Right lobe of liver (tissue), 4 donors: ENCODE measurements around the gene GEMIN4.

ENCODE experiments used
- POLR2A ChIP-seq: fragments of 450-650 bp; IDR thresholded peaks from one replicate; pipeline ENCODE4 v1.6.1; 2017; ENCODE audit warnings: antibody characterized with exemption, mild to moderate bottlenecking
- TF ChIP-seq, protein P1 (sequence below), 4 donors: fragments of 200-600 bp in 3 of 4; fragments of 450-650 bp in 1 of 4; IDR thresholded peaks; one replicate each; pipeline versions ENCODE4 v1.5.1 to v1.8.0; 2016 to 2022; ENCODE audit warnings: antibody characterized with exemption in 4 of 4, mild to moderate bottlenecking in 2 of 4
- donor health status: DM: no; HTN: no; CAD: no.
- donor health status: DM: no; HTN: no; CAD: no.
- donor health status: DM: no; HTN: yes; CAD: no.

GRCh38 chr17:718075-718474, 34.0 kb downstream of the GEMIN4 start:
- TF ChIP-seq, protein P1, sequence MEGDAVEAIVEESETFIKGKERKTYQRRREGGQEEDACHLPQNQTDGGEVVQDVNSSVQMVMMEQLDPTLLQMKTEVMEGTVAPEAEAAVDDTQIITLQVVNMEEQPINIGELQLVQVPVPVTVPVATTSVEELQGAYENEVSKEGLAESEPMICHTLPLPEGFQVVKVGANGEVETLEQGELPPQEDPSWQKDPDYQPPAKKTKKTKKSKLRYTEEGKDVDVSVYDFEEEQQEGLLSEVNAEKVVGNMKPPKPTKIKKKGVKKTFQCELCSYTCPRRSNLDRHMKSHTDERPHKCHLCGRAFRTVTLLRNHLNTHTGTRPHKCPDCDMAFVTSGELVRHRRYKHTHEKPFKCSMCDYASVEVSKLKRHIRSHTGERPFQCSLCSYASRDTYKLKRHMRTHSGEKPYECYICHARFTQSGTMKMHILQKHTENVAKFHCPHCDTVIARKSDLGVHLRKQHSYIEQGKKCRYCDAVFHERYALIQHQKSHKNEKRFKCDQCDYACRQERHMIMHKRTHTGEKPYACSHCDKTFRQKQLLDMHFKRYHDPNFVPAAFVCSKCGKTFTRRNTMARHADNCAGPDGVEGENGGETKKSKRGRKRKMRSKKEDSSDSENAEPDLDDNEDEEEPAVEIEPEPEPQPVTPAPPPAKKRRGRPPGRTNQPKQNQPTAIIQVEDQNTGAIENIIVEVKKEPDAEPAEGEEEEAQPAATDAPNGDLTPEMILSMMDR (IDR thresholded peaks at IDR 0.05), result no peak
- no peak for TF ChIP-seq POLR2A
